HepG2 (cell line): ENCODE results near the gene TST. TPM values are rescaled to one million over a fixed set of nuclear protein-coding genes. Genes with fewer than 3 reads are reported as not detected.

Source experiments
- EZH2 ChIP-seq: conservative IDR thresholded peaks from 2 replicates; pipeline ENCODE4 v1.6.1; 2012; ENCODE audit warnings: mild to moderate bottlenecking, low read depth, low read length, moderate library complexity
- GFI1 ChIP-seq: sonication (generic); formaldehyde crosslinking; IDR thresholded peaks from 2 replicates; pipeline ENCODE4 v1.5.0; 2020; ENCODE audit warnings: missing genetic modification reagents, mild to moderate bottlenecking, borderline replicate concordance
- HNRNPL ChIP-seq: fragments of 200-400 bp; formaldehyde crosslinking; IDR thresholded peaks from 2 replicates; pipeline ENCODE4 v1.6.1; 2017; ENCODE audit warnings: mild to moderate bottlenecking, low read depth, low read length
- MTA1 ChIP-seq: sonication (generic); formaldehyde crosslinking; IDR thresholded peaks from 2 replicates; pipeline ENCODE4 v1.4.0; 2020; ENCODE audit warnings: missing genetic modification reagents, mild to moderate bottlenecking, borderline replicate concordance
- NR2F6 ChIP-seq, 2 experiments: IDR thresholded peaks; 2 replicates each; pipeline ENCODE4 v1.6.1; 2016; ENCODE audit warnings: antibody characterized with exemption in 1 of 2, mild to moderate bottlenecking in 1 of 2
- SPEN ChIP-seq: sonication (generic); formaldehyde crosslinking; IDR thresholded peaks from 2 replicates; pipeline ENCODE4 v1.5.1; 2020; ENCODE audit warnings: low read depth, mild to moderate bottlenecking, missing genetic modification reagents
- TCF7 ChIP-seq: sonication (generic); IDR thresholded peaks from 2 replicates; pipeline ENCODE4 v1.6.1; 2016; ENCODE audit warnings: antibody characterized with exemption, low read depth
- ZNF468 ChIP-seq: sonication (generic); formaldehyde crosslinking; IDR thresholded peaks from 2 replicates; pipeline ENCODE4 v1.8.0; 2022; ENCODE audit warnings: mild to moderate bottlenecking, moderate library complexity, missing genetic modification reagents
- ZNF619 ChIP-seq: sonication (generic); formaldehyde crosslinking; IDR thresholded peaks from 2 replicates; pipeline ENCODE4 v1.4.0; 2020; ENCODE audit warnings: mild to moderate bottlenecking, missing genetic modification reagents
- polyA plus RNA-seq, 8 experiments: library from polyadenylated mRNA; depleted of rRNA in 3 of 8; stranded (reverse) in 7 of 8; unstranded in 1 of 8; fragments of >200 nt; fragmentation: Illumina TruSeq in 4 of 8; extraction: Trizol in 4 of 8; gene quantifications; 2 replicates each; pipeline versions ENCODE4 v1.2.1 to v1.2.3, GENCODE V29; 2011 to 2016; ENCODE audit warnings: low read depth in 4 of 8, missing spikeins in 1 of 8, mixed read lengths in 1 of 8; ENCODE audit not compliant: insufficient read depth in 1 of 8
- total RNA-seq, 5 experiments: library from RNA; depleted of rRNA; stranded (reverse); fragments of >200 nt; fragmentation: Illumina TruSeq; extraction: Trizol; gene quantifications; 2 replicates each; pipeline ENCODE4 v1.2.3, GENCODE V29; 2016; ENCODE audit warnings: low read depth in 1 of 5
- TF ChIP-seq, protein P1 (sequence below): sonication (generic); formaldehyde crosslinking; IDR thresholded peaks from 2 replicates; pipeline ENCODE4 v1.4.0; 2020; ENCODE audit warnings: mild to moderate bottlenecking, missing genetic modification reagents, borderline replicate concordance
- TF ChIP-seq, protein P2 (sequence below): IDR thresholded peaks from 2 replicates; pipeline ENCODE4 v1.6.1; 2016; ENCODE audit warnings: missing compliant biosample characterization, missing genetic modification reagents, borderline replicate concordance
- TF ChIP-seq, protein P3 (sequence below): sonication (generic); formaldehyde crosslinking; IDR thresholded peaks from 2 replicates; pipeline ENCODE4 v1.5.0; 2020; ENCODE audit warnings: missing genetic modification reagents
- TF ChIP-seq, protein P4 (sequence below): sonication (generic); formaldehyde crosslinking; IDR thresholded peaks from 2 replicates; pipeline ENCODE4 v1.8.1; 2022; ENCODE audit warnings: mild to moderate bottlenecking, missing genetic modification reagents

The TST gene
- total and polyA plus RNA-seq, 2 of the 13 experiments (the other 11 are each of a cell fraction or from before 2014, with no cell fraction given) = 44.6 to 63.6 TPM

DNA sequence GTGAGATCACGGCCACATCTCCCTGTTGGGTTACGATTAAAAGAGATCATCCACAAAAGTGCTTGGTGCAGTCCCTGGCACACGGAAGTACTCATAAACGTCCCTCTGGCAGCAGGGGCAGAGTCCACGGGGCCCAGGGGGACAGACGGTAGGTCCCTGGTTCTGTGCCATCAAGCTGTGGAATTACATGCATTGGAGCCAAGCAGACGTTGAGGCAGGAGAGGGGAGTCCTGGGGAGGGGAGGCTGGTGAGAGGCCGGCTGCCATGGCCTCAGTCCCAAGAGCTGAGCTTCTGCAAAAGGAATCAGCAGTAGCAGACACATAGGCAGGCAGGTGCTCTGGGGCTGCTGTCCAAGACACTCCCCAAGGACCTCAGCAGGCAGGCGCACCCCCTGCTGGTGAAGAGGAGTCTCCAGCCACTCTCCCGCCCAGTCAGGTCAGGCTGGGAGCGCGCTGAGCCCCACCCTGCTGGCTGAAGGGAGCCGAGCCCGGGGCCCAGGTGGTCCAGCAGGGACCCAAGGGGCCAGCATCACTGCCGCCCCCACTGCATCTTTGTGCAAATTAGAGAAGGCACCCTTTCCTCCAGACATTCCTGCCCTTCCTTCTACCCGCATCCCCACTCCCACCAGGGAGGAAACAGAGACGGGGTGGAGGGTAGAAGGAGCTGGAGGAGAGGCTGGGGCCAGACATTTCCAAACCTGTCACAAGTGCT is 24.7 kb upstream of the TST start (continued):
- TF ChIP-seq, protein P1, sequence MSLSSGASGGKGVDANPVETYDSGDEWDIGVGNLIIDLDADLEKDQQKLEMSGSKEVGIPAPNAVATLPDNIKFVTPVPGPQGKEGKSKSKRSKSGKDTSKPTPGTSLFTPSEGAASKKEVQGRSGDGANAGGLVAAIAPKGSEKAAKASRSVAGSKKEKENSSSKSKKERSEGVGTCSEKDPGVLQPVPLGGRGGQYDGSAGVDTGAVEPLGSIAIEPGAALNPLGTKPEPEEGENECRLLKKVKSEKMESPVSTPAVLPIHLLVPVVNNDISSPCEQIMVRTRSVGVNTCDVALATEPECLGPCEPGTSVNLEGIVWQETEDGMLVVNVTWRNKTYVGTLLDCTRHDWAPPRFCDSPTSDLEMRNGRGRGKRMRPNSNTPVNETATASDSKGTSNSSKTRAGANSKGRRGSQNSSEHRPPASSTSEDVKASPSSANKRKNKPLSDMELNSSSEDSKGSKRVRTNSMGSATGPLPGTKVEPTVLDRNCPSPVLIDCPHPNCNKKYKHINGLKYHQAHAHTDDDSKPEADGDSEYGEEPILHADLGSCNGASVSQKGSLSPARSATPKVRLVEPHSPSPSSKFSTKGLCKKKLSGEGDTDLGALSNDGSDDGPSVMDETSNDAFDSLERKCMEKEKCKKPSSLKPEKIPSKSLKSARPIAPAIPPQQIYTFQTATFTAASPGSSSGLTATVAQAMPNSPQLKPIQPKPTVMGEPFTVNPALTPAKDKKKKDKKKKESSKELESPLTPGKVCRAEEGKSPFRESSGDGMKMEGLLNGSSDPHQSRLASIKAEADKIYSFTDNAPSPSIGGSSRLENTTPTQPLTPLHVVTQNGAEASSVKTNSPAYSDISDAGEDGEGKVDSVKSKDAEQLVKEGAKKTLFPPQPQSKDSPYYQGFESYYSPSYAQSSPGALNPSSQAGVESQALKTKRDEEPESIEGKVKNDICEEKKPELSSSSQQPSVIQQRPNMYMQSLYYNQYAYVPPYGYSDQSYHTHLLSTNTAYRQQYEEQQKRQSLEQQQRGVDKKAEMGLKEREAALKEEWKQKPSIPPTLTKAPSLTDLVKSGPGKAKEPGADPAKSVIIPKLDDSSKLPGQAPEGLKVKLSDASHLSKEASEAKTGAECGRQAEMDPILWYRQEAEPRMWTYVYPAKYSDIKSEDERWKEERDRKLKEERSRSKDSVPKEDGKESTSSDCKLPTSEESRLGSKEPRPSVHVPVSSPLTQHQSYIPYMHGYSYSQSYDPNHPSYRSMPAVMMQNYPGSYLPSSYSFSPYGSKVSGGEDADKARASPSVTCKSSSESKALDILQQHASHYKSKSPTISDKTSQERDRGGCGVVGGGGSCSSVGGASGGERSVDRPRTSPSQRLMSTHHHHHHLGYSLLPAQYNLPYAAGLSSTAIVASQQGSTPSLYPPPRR (CRISPR knock-in tag) = peak; percentile 66
- TF ChIP-seq EZH2 = no peak
- peak; percentile 41; the same call in 1 of the 2 replicates for TF ChIP-seq NR2F6 (IDR thresholded peaks at IDR 0.05)
- TF ChIP-seq NR2F6 (CRISPR knock-in tag; IDR thresholded peaks at IDR 0.05) = no peak; the same call in 1 of the 2 replicates
- TF ChIP-seq ZNF468 (CRISPR knock-in tag) = 0 out of 2 replicates have a peak, but pooled peaks have one; percentile 35
- TF ChIP-seq, protein P2, sequence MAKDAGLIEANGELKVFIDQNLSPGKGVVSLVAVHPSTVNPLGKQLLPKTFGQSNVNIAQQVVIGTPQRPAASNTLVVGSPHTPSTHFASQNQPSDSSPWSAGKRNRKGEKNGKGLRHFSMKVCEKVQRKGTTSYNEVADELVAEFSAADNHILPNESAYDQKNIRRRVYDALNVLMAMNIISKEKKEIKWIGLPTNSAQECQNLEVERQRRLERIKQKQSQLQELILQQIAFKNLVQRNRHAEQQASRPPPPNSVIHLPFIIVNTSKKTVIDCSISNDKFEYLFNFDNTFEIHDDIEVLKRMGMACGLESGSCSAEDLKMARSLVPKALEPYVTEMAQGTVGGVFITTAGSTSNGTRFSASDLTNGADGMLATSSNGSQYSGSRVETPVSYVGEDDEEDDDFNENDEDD = peak; percentile 70; the same call in 1 of the 2 replicates
- 0 out of 2 replicates have a peak, but pooled peaks have one; percentile 85 for TF ChIP-seq MTA1 (CRISPR knock-in tag)
- TF ChIP-seq, protein P3, sequence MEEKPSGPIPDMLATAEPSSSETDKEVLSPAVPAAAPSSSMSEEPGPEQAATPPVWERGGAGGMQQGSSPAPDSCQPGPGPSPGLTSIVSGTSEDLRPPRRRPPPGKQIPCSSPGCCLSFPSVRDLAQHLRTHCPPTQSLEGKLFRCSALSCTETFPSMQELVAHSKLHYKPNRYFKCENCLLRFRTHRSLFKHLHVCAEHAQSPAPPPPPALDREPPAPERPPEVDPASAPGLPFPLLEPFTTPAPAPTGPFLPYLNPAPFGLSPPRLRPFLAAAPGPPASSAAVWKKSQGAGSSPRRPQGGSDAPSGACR = no peak
- TF ChIP-seq GFI1 (CRISPR knock-in tag) = no peak
- TF ChIP-seq TCF7 = no peak
- TF ChIP-seq, protein P4, sequence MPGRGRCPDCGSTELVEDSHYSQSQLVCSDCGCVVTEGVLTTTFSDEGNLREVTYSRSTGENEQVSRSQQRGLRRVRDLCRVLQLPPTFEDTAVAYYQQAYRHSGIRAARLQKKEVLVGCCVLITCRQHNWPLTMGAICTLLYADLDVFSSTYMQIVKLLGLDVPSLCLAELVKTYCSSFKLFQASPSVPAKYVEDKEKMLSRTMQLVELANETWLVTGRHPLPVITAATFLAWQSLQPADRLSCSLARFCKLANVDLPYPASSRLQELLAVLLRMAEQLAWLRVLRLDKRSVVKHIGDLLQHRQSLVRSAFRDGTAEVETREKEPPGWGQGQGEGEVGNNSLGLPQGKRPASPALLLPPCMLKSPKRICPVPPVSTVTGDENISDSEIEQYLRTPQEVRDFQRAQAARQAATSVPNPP (CRISPR knock-in tag) = no peak
- TF ChIP-seq HNRNPL = peak; percentile 84; the same call in 1 of the 2 replicates
- TF ChIP-seq SPEN (CRISPR knock-in tag) = peak; percentile 50; the same call in 1 of the 2 replicates
- peak; percentile 60; the same call in 1 of the 2 replicates for TF ChIP-seq ZNF619 (CRISPR knock-in tag)
